Loucy (cell line): ENCODE measurements around the gene FAM219B.
A peak's percentile ranks its signal among the peaks of the same experiment; 100 is the strongest.

Experiments
- CTCF ChIP-seq: fragments of 200-600 bp; sonication (generic); conservative IDR thresholded peaks from 2 replicates; pipeline ENCODE4 v1.5.1; 2014; ENCODE audit warnings: mild to moderate bottlenecking, antibody characterized with exemption, low read length
- EZH2phosphoT487 ChIP-seq: fragments of 200-600 bp; IDR thresholded peaks from 2 replicates; pipeline ENCODE4 v1.6.1; 2018; ENCODE audit warnings: antibody characterized with exemption, mild to moderate bottlenecking, moderate library complexity, borderline replicate concordance

GRCh38 chr15:74901612-74902063 is 5.0 kb downstream of the FAM219B start:
- peak; percentile 95 for TF ChIP-seq CTCF
- TF ChIP-seq EZH2phosphoT487 = no peak
